TTC549 (cell line): ENCODE results near the gene RHOF.
"Not testable (repeated sequence)": the region's sequence is repeated elsewhere in the genome, so short reads cannot be mapped to it uniquely, and the experiment has no call there.

Source experiments
- FAIRE-seq: peaks from 2 replicates; lab custom pipeline; 2012; peaks lifted over from hg19 to GRCh38; lab: Jason Lieb, UNC

RHOF gene

GRCh38 chr12:121791671-121792551, 1.6 kb downstream of the RHOF start:
- FAIRE-seq: no peak

GRCh38 chr12:121790785-121791184, 2.7 kb downstream of the RHOF start:
- FAIRE-seq: not testable (repeated sequence)

DNA sequence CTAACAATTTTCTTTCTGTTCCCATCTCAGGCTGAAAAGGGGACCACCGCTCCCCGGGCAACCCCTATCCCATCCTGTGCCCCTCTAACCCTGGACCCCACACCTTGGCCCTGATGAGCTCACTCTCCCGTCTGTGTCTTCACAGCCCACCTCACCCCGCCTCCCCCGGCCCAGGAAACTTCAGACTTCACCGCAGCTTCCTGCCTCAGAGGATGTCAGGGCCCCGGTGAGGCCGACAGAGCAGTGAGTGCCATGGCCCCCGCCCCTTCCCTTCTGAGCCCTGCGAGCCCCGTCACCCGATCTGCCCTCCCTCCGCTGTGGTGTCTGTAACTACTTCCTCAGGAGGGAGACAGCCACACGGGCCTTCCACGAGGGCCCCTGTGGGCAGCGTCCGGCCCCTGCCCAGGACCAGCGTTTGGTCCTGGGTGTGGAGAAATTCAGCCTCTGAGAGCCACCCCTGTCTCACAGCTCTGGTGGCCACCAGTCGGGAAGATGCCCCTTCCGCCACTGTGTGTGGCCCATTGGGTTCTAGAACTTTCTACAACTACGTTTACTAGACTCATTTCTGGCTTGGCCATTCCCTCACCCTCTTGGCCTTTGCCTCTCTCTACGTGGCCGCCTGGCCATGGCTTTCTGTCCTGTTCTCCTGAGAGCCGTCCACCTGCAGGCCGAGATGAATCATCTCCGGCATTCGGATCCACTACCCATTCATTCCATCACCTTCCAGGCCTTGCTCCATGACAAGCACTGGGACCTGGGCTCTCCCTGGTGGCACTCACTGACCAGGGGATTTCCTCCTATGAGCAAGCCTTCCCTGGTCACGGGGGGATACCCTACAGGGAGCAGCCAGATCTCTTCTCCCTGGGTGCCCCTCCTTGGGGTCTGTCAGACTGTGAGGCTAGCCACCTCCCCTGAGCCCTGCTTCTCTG, 3.4 kb downstream of the RHOF start:
- FAIRE-seq: no peak

DNA sequence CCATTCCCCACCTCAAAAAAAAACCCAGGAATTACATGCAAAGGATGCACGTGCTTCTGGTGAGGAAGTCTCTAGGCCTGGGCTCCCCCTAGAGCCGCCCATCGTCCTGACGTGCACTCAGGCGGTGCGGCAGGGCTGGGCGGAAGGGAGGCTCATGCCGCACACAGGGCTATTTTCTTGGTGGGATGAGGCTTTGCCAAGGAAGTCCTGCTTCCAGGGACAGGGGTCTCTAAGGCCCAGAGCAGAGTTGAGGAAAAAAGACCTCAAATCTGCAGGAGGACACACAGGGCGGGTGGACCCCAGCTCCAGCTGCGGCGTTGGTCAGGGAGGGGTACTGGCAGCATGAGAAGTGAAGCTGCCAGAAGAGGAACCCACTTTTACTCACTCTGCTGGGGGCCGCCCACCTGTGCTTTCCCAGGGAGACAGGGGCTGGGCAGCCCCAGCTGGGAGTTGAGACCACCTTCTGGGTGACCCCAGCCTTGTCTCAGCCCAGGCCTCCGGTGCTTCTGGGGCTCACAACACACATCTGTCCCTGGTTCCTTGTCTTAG, 4.2 kb downstream of the RHOF start:
- no peak for FAIRE-seq

- FAIRE-seq: no peak
Measured at GRCh38 chr12:121788176-121788818, 5.2 kb downstream of the RHOF start.

DNA sequence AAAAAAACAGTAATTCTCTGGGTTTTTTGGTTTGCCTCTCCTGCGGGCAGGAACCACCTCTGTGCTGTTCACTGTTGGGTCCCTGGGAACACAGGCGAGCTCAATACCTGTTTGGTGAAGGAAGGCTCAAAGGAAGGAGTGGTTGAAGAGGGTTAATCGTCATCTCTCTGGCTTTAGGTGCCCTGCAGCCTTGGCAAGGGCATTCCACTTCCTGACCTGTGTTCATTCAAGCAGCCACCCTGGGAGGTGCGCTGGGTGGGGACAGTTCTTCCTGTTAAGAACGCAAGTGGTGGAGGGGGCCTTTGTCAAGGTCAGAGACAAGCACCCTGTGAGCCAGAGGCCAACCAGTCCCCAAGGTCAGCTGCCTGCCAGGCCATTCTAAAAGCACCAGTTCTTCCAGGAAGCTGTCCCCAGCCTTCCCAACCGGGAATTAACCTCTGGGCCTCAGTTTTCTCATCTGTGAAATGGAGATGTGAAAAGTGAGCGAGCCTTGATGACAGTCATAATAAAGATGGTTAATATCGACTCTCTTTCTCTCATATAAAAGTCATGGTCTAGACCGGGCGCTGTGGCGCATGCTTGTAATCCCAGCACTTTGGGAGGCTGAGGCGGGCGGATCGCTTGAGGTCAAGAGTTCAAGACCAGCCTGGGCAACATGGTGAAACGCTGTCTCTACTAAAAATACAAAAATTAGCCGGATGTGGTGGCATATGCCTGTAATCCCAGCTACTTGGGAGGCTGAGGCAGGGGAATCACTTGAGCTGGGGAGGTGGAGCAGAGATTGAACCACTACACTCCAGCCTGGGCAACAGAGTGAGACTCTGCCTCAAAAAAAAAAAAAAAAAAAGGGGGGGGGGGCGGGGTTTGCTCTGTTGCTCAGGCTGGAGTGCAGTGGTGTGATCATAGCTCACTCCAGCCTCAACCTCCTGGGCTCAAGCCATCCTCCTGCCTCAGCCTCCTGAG, 6.1 kb downstream of the RHOF start:
- no peak for FAIRE-seq

DNA sequence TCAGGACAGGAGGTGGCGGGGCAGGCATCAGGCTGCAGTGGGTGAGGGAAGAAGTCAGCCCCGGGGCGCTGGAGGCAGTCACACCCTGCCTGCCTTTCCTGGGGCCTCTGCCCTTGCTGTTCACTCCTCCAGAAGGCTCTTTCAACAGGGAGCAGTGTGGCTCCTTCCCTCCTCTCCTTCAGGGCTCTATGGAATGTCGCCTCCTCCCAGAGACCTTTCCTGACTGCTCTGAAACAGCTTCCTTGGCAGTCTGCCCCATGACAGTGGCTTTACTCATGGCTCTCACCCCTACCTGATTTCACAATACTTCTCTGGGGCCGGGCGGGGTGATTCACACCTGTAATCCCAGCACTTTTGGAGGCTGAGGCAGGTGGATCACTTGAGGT, 7.1 kb downstream of the RHOF start:
- FAIRE-seq: no peak

DNA sequence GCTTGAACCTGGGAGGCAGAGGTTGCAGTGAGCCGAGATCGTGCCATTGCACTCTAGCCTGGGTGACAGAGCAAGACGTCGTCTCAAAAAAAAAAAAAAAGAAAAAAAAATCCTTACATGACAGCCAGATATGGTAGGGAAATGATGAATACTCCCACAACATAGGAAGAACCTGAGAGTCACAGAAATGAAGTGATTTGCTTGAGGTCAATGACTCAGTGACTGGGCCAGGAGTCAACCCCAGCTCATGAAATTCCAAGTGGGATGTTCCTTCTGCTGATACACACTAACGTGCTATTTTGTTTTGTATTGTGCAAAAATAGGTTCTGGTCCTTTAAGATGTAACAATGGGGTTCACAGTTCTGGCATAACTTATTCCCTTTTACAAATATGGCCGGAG, 9.0 kb downstream of the RHOF start:
- no peak for FAIRE-seq

DNA sequence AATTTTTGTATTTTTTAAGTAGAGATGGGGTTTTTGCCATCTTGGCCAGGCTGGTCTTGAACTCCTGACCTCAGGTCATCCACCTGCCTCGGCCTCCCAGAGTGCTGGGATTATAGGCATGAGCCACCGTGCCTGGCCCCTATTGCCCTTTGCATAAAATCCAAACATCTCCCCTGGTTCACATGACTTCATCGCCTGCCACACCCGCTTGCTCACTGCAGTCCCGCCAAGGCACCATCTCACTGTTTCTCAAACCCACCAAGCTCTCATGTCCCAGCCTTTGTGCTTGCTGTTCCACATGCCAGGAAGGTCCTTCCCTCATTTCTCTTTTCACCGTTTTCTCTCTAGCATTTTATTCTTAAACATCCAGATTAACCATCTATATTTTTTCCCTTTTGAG, 9.7 kb downstream of the RHOF start:
- no peak for FAIRE-seq

GRCh38 chr12:121781998-121782979, 11.2 kb downstream of the RHOF start:
- FAIRE-seq: no peak

- FAIRE-seq: no peak
Measured at GRCh38 chr12:121781484-121781997, 11.9 kb downstream of the RHOF start.

DNA sequence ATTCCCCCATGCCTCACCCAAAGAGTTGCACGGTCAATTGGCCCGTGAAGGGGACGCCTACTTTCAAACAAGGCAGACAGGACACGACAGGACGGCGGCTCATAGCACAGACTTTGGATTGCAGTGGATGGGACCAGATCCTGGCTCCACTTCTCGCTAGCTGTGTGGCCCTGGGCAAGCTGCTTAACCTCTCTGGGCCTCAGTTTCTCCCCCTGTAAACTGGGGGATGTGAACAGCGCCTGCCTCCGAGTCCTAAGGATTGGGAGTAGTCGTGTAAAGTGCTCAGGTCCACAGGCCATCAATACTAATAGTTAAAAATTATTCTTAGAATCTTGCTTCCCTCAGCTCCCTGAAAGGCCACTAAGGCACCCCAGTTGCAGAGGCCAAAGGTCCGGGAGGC, 13.1 kb downstream of the RHOF start:
- no peak for FAIRE-seq

DNA sequence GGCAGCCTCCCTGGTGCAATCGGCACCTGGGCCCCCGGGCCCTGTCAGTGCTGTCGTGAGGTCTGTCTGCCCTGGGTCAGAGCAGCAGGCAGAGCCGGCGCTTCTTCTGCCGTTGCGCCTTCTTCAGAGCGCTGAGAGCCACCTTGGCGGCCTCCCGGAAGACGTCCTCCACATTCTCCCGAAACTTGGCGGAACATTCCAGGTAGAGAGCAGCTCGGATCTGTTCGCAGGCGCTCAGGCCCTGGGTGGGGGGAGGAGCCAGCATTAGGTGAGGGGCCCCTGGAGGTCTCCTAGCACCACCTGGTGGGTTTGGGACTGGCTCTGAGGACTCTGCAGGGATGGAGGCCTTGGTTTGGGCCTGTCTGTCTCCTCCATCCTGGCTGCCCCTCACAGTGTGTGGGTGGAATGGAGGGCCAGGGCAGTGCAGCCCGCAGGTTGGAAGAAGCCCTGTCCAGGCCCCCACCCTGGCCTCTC, 14.0 kb downstream of the RHOF start:
- FAIRE-seq: no peak

GRCh38 chr12:121778567-121779421, 14.7 kb downstream of the RHOF start:
- FAIRE-seq: no peak

GRCh38 chr12:121776190-121777098, 17.0 kb downstream of the RHOF start:
- FAIRE-seq: no peak

GRCh38 chr12:121775501-121775900, 18.0 kb downstream of the RHOF start:
- no peak for FAIRE-seq

DNA sequence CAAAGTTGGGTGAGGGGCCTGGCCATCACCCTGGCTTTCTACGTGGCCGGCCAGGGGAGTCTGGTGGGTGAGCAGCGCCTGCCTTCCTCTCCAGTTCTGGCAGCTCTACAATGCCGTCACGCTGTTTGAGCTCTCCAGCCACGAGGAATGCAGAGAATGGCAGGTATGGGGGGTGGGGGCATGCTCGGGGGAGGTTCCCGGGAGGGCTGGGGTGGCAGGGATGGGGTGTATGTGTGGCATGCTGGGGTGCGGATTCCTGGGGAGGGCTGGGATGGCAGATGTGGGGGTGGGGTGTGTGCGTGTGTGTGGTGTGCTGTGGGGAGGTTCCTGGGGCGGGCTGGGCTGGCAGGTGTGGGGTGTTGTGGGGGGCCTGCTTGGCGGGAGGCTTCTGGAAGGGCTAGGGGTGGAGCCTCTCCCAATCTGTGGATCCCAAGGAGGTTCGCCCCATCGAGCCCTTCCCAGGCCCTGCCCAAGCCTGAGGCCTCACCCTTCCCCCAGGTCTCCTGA, 18.5 kb downstream of the RHOF start:
- no peak for FAIRE-seq
